ENCODE measurements around the gene P4HTM. TPM values are rescaled to one million over a fixed set of nuclear protein-coding genes. Genes with fewer than 3 reads are reported as not detected.

Gene P4HTM
- total RNA-seq, 1 donor from 2014 or later: 31.4 TPM

DNA sequence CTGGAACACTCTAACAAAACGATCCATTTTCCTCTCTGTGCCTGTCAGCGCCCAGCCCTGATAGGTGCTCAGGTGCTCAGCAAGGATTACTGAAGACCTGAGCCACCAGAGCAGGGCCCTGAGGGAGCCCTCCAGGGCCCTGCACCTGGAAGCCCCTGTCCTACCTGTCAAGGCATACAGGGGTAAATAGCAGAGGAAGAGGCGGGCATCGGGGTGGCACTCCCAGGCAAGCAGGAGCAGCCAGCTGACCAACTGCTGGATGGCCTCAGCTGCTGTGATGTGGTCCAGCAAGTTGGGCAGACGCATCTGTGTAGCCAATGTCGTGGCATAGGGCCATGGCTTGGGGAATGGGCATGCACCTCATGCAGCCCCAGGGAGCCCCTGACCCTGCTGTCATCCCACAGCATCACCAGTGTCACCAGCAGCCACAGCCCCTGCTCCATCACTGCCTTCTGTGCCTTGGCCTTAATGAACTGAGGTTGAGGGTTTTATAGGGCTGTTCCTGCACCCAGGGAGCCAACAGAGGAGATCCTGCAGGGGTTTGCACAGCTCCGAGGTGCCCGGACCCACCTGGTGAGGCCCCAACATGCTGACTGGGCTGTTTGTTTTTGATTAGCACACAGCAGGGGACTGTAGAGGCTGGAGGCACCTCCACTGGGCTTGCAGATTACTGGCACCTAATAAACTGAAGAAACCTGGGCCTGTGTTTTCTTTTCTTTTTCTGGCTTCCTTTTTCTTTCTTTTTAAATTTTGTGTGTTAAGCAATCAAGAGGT lies 9.2 kb downstream of the P4HTM start:
- peaks cover 2% of the 10 kb centered on the region for H3K36me3 Mint-ChIP-seq (ENCODE audit: low read depth)
- no peaks in the 10 kb centered on the region for H3K9me3 Mint-ChIP-seq
- H3K4me3 Mint-ChIP-seq: no peak overlapping the region
- TF ChIP-seq, protein P1, sequence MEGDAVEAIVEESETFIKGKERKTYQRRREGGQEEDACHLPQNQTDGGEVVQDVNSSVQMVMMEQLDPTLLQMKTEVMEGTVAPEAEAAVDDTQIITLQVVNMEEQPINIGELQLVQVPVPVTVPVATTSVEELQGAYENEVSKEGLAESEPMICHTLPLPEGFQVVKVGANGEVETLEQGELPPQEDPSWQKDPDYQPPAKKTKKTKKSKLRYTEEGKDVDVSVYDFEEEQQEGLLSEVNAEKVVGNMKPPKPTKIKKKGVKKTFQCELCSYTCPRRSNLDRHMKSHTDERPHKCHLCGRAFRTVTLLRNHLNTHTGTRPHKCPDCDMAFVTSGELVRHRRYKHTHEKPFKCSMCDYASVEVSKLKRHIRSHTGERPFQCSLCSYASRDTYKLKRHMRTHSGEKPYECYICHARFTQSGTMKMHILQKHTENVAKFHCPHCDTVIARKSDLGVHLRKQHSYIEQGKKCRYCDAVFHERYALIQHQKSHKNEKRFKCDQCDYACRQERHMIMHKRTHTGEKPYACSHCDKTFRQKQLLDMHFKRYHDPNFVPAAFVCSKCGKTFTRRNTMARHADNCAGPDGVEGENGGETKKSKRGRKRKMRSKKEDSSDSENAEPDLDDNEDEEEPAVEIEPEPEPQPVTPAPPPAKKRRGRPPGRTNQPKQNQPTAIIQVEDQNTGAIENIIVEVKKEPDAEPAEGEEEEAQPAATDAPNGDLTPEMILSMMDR (conservative IDR thresholded peaks at IDR 0.05): no peak
- peak overlapping the region; percentile 19 for H3K27ac Mint-ChIP-seq (ENCODE audit: unreplicated experiment)
- peaks cover 19% of the 10 kb centered on the region for H3K4me1 Mint-ChIP-seq
- no peak for DNase-seq (ENCODE audit: low read depth, low spot score)
- H3K27me3 Mint-ChIP-seq (ENCODE audit: low read depth): no peaks in the 10 kb centered on the region

DNA sequence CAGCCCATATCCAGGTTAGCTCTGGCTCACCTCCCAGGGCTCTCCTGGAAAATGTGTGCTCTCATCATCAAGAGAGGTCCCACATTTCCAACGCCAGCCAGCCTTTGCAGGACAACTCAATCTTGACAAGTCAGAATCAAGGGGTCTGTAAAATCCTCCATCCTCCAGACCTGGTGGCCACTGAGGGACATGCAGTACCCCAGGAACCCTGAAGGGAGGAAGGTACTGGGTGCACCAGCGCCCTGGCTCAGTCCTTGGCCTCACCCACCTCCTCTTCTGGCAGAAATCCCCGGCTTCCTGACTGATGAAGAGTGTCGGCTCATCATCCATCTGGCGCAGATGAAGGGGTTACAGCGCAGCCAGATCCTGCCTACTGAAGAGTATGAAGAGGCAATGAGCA lies 11.1 kb downstream of the P4HTM start:
- no peak for DNase-seq (ENCODE audit: low read depth, low spot score)
- TF ChIP-seq, protein P1 (conservative IDR thresholded peaks at IDR 0.05): no peak
- Mint-ChIP-seq H3K27ac (ENCODE audit: unreplicated experiment) (no peak overlapping the region), H3K36me3 (ENCODE audit: low read depth) (no peaks in the 10 kb centered on the region), H3K27me3 (ENCODE audit: low read depth) (no peaks in the 10 kb centered on the region), H3K4me1 (peaks cover 20% of the 10 kb centered on the region), H3K9me3 (no peaks in the 10 kb centered on the region), H3K4me3 (no peak overlapping the region)

DNA sequence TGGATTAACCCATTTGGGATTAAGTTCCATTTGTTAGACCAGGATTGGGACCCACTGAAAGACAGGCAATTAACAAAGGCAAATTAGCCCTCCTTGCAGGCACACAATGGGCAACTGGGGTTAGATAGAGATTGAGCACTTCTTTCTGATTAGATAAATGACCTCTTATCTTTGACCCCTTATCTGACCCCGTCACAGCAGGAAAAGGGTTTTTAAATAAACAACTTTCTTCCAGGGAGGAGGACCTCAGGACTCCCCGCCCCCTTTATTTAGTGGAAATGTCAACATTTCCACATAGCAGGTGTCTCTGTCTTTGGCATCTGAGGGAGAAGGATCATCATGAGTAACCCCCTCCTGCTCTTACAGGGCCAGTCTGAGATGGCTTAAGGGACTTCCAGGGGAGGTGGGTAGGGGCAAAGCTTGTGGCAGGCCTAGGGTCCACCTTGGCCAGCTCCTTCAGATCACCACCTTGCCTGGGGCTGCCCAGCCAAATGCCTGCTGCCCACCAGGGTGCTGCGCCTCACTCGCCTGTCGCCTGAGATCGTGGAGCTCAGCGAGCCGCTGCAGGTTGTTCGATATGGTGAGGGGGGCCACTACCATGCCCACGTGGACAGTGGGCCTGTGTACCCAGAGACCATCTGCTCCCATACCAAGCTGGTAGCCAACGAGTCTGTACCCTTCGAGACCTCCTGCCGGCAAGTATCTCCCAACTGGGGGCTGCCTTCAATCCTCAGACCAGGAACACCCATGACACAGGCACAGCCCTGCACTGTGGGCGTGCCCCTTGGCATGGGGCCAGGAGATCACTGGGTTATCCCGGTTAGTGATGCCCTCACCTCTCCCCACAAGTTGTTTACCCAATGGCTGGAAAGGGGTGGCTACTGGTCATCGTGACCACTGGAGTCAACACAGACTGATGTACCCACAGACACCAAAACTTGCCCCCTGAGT lies 14.6 kb downstream of the P4HTM start:
- Mint-ChIP-seq H3K27ac (ENCODE audit: unreplicated experiment) (no peak overlapping the region), H3K4me1 (peaks cover 30% of the 10 kb centered on the region), H3K36me3 (ENCODE audit: low read depth) (peaks cover 10% of the 10 kb centered on the region)

DNA sequence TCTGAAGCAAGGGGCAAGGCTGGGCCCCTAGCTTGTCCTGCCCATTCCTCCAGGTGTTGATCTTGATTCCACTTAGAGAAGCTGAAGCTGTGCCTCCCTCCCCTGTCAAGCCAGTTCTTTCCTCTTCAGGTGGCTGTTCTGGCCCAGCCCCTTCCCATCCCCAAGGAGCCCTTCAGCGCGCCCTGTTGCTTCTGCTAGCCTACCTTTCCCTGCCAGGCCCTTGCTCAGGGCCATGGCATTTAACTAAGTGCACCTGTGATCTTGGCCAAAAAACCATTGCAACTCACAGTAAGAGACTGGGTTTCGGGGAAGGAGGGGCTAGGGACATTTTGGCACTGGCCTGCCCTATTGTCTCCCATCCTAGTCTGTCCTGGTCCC lies 15.3 kb downstream of the P4HTM start:
- peaks cover 3% of the 10 kb centered on the region for H3K27me3 Mint-ChIP-seq (ENCODE audit: low read depth)

More for the DNA sequence above, 14.6 kb downstream of the P4HTM start:
- Mint-ChIP-seq H3K9me3 (no peaks in the 10 kb centered on the region), H3K4me3 (peak overlapping the region; percentile 44), H3K27me3 (ENCODE audit: low read depth) (peaks cover 3% of the 10 kb centered on the region)
- TF ChIP-seq, protein P1 (conservative IDR thresholded peaks at IDR 0.05): no peak
- DNase-seq (ENCODE audit: low read depth, low spot score): no peak

DNA sequence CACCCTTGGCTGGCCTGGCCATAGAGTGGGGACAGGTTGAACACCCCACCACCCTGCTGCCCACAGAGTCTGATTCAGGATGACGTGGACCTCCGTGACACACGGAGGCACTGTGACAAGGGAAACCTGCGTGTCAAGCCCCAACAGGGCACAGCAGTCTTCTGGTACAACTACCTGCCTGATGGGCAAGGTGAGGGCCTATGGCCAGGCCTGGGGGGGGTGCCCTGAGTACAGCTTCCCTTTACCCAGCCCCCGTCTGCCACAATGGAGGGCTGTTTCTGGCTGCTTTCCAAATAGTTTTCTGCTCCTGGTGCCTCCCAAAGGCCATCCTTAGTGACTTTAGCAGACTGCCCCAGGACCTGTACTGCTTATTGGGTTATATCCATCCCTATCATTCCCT lies 16.0 kb downstream of the P4HTM start:
- Mint-ChIP-seq H3K27ac (ENCODE audit: unreplicated experiment) (no peak overlapping the region), H3K4me1 (peaks cover 26% of the 10 kb centered on the region), H3K4me3 (peak overlapping the region; percentile 100), H3K36me3 (ENCODE audit: low read depth) (peaks cover 10% of the 10 kb centered on the region), H3K9me3 (no peaks in the 10 kb centered on the region), H3K27me3 (ENCODE audit: low read depth) (peaks cover 3% of the 10 kb centered on the region)
- DNase-seq (ENCODE audit: low read depth, low spot score): no peak
- TF ChIP-seq, protein P1 (conservative IDR thresholded peaks at IDR 0.05): no peak

More for the DNA sequence above, 15.3 kb downstream of the P4HTM start:
- Mint-ChIP-seq H3K27ac (ENCODE audit: unreplicated experiment) (no peak overlapping the region), H3K36me3 (ENCODE audit: low read depth) (peaks cover 10% of the 10 kb centered on the region), H3K4me1 (peaks cover 26% of the 10 kb centered on the region), H3K4me3 (peak overlapping the region; percentile 44), H3K9me3 (no peaks in the 10 kb centered on the region)
- no peak for DNase-seq (ENCODE audit: low read depth, low spot score)
- TF ChIP-seq, protein P1 (conservative IDR thresholded peaks at IDR 0.05): no peak
